Panc1 (cell line): ENCODE data around the gene RAB30. TPM values are rescaled to one million over a fixed set of nuclear protein-coding genes. Genes with fewer than 3 reads are reported as not detected.

ENCODE experiments used
- total RNA-seq: library from RNA; stranded (reverse); gene quantifications from one replicate; pipeline ENCODE4 v1.2.1, GENCODE V29; 2021; ENCODE audit not compliant: unreplicated experiment

The RAB30 gene
- total RNA-seq, 1 experiment from 2014 or later = 19.0 TPM

Other genes with a start within 250 kb of the RAB30 start
- gene PRCP, start 171.5 kb downstream of the RAB30 start, total RNA-seq = 57.0 TPM
- gene DDIAS, start 170.2 kb downstream of the RAB30 start, total RNA-seq = 22.9 TPM
- 56.6 TPM for gene PCF11, start 85.2 kb upstream of the RAB30 start, total RNA-seq
- 14.8 TPM for gene ANKRD42, start 121.8 kb upstream of the RAB30 start, total RNA-seq
- 41.9 TPM for gene CCDC90B, start 214.5 kb upstream of the RAB30 start, total RNA-seq